Inflammatory macrophage treated with lipopolysaccharide for 4 hours (primary cell): ENCODE measurements around the gene PXN.
A peak's percentile ranks its signal among the peaks of the same experiment; 100 is the strongest.

ENCODE experiments used
- DNase-seq: peaks from one replicate; pipeline ENCODE4 v3.0.0-alpha.2; 2020

Gene PXN

DNA sequence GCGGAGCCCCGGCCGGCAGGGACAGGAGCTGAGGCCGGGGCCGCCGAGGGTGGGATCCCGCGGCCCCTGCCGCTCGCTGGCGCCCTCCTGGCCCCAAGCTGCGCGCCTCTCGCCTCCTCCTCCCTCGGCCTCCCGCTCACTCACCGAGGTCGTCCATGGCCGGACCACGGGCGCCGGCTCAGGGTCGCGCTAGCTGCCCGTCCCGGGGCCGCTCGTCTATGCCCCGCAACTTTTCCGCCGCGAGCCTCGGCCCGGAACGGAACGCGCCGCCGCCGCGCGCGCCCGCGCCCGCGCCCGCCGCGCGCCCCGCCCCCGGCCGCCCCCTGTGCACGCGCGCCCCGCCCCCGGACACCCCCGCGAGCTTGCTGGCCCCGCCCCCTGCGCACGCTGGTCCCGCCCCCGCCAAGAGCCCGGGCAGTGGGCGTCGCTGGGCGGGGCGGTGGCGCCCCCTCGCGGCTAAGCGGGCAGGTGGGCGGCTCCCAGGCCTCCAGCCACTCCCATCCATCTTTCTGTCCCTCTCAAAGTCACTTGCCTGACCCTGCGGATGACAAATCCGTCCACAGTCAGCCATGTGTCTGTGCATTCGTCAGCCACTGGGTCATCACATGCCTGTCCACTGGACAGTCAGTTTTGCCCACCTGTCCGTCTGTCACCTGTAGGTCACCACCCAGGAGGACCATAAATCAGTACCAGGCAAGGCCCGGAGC, at the start of gene PXN:
PXN (minus strand) TSS at position 258 of the 707 bp plus-strand sequence; CDS start at position 157, 101 bp downstream.
- peak; percentile 79 for DNase-seq

DNA sequence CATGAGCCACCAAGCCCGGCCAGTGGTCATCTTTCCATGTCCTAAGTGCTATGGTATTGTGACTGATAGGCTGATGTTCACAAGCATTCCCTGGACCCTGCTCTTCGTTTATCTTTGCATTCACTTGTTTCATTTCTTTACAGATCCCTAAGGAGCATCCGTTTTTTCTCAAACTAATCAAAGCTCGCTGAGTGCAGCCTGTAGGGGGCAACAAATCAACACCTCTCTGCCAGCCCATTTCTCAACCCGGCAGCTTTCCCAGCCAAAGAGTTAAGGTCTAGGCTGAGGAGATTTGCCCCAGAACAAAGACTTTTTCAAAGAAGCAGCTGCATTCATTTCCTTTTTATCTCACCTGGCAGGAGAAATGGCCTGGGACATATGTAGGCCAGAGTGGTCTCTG, 48.7 kb upstream of the PXN start:
- DNase-seq, result no peak

DNA sequence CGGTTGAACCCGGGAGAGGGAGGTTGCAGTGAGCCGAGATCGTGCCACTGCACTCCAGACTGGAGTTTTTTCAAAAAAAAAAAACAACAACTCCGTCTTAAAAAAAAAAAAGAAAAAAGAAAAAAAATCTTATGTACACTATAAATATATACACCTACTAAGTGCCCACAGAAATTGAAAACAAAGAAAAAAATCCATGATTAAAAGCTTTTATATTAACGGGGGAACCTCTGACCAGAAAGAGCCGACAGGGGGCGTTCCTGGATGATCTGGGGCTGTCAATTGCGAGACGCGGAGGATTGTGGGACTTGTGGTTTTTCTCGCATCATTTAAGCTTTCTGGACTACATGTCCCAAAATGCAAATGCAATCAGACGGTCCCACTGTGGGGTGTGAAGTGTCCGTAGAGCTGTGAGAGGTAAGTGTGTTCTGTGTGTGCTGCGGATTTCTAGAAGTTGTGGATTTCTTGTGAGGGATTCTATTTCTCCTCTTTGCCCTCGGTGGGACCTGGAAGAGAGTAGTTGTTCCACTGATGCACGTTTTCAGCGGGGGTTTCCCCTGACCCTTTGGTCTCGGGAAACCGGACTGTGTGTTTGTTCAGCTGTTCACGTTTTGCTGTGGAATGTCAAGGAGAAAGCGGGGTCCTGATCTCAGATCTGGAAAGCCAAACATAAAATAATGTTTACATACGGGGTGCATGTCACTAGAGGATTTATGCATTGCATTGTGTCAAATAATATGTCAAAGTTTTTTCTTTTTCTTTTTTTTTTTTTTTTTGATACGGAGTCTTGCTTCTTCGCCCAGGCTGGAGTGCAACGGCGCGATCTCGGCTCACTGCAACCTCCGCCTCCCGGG, 36.7 kb upstream of the PXN start, which contains the start of gene SIRT4:
SIRT4 (plus strand) TSS at position 360 of the 854 bp plus-strand sequence. CDS start 1,241 bp downstream, outside the sequence.
- peak; percentile 95 for DNase-seq

DNA sequence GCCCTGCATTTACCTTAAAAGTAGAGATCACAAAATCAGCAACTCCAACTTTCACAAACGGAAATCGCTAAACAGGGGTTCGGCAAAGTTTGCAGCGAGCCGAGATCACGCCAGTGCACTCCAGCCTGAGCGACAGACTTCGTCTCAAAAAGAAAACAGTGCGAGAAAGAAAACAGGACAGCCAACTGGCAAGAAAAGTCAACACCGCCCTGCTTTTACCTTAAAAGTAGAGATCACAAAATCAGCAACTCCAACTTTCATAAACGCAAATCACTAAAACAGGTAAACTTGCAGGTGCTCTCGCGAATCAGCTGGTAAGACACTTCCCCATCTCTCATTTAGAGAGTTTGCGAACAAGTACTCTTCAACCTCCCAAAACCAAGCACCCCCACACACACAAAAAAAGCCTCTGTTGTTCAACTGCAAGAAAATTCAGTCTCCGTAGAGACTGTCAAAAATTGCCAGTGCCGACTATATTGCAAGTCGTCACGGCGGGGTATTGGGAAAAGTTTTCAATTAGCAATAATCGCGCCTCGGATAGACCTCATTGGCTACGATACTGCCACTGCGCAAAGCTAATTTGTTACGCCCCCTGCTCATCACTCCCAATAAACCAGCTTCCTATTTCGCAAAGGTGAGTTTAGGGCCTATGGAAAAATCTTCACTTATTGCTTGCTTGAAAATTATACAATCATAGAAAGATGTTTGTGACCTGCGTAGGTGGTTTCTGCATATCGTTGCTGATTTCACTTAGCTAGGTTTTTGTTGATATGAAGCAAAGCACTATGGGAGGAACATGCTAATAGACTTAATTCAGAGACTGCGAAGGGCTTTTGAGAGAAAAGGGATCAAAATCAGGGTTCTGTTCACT, 27.4 kb upstream of the PXN start, which contains the start of gene RNU4-1:
RNU4-1 (minus strand) TSS at position 577 of the 871 bp plus-strand sequence.
- DNase-seq, result peak; percentile 96

DNA sequence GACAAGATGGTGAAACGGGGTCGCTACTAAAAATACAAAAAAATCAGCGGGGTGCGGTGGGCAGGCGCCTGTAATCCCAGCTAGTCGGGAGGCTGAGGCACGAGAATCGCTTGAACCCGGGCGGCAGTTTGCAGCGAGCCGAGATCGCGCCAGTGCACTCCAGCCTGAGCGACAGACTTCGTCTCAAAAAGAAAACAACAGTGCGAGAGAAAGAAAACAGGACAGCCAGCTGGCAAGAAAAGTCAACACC, 26.8 kb upstream of the PXN start:
- DNase-seq, result no peak

DNA sequence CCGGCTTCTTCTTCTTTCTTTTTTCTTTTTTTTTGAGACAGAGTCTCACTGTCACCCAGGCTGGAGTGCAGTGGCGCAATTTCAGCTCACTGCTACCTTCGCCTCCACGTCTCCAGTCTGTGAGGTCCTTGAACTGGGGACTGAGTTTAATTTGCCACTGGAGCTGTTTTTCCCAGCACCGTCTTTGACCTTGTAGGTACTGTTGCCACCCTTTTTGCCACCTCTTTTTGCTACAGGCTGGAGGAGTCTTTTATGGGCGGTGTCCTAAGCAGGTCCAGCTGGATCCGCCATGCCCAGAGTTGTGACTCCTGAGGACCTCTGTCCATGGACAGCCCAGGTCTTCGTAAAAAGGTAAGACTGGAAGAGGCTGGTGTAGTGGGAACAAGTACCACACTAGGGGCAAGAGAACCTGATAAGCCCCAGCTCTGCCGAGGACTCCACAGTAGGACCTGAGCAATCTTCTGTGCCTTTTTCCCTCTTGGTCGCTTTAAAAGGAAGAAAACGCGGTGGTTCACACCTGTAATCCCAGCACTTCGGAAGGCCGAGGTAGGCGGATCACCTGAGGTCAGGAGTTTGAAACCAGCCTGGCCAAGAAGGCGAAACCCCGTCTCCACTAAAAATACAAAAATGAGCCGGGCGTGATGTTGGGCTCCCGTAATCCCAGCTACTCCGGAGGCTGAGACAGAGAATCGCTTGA, 25.2 kb upstream of the PXN start:
- DNase-seq, result peak; percentile 58

DNA sequence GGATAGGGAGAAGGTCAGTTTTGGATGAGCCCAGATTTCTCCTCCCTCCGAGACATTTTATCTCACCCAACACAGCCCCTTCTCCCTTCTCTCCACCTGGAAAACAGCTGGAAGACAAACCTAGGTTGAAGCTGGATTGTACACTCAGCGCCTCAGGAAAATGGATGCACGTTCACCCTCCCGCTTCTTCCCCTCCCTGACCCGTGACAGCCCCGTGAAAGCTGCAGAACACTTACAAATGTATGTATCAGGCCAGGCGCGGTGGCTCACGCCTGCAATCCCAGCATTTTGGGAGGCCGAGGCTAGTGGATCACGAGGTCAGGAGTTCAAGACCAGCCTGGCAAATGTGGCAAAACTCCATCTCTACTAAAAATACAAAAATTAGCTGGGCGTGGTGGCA, 22.0 kb upstream of the PXN start:
- DNase-seq, result no peak

DNA sequence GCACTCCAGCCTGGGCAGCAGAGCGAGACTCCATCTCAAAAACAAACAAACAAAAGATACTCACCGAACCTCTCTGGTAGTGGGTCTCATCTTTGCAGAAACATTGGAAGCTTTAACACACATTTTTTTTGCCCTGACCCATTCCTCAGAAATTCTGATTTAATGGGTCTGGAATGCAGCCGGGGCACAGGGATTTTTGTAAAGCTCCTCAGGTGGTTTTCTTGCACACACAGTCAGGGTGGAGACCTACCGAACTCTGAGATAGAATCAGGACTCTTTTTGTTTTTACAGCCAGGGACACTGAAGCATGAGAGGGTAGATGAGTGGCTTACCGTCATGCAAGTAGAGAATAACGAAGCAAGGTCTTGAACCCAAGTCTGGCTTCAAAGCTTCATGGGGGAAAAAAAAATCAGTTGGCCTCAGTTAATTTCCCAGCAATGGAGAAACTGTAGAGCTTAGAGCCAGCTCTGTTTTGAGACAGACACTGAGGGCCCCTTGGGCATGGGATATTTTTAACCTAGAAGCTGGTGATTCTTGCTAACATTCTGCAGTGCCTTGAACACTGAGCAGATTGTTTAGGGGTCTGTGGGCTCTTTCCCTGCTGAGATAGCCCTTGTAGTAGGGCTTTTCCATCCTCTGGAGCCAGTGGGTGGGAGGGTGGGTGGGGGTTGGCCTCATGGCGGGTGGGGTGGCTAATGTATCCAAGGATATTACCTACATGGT, 21.4 kb upstream of the PXN start:
- DNase-seq, result no peak

DNA sequence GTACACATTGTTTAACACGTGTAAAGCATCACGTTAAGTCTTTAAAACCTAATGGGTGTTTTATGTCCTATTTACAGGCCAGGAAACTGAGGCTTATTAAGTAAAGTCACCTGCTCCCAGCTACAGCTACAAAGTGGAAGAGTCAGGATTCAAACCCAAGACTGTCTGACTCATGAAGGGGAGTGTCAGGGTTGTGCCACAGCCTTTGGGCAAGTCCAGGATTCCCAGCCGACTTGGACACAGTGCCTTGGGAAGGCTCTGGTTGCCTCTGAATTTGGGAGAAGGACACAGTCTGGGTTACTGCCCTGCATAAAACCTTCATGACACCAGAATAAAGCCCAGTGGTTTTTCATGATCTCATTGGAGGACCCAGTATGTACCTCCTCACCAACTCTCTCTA, 18.9 kb upstream of the PXN start:
- no peak for DNase-seq

DNA sequence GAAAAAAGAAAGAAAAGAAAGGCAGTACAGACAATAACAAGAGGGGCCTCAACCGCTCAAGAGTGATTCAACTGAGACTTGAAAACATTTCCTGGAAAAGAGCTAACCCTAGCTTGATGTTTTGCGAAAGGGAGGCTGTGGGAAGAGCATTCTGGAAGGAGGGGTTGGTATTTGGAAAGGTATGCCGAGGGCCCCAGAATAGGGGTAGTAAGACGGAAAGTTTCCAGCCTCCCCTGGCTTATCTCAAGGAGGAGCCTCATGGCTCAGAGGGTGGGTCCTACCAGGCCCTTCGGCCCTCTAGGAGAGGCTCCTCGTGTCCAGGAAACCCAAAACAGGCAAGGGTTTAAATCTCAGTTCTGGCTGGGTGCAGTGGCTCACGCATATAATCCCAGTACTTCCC, 17.8 kb upstream of the PXN start:
- no peak for DNase-seq

DNA sequence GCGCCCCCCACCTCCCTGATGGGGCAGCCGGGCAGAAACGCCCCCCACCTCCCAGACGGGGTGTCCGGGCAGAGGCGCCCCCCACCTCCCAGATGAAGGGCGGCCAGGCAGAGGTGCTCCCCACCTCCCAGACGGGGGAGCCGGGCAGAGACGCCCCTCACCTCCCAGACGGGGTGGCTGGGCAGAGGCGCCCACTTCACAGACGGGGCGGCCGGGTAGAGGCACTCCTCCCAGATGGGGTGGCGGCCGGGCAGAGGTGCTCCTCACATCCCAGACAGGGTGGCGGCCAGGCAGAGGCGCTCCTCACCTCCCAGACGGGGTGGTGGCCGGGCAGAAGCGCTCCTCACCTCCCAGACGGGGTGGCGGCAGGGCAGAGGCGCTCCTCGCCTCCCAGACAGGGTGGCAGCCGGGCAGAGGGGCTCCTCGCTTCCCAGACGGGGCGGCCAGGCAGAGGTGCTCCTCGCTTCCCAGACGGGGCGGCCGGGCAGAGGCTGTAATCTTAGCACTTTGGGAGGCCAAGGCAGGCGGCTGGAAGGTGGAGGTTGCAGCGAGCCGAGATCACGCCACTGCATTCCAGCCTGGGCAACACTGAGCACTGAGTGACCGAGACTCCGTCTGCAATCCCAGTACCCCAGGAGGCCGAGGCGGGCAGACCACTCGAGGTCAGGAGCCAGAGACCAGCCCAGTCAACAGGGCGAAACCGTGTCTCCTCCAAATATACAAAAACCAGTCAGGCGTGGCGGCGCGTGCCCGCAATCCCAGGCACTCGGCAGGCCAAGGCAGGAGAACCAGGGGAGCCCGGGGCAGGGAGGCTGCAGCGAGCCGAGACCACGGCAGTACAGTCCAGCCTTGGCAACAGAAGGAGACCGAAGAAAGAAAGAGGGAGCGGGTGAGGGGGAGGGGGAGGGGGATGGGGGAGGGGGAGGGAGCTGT, 12.9 kb upstream of the PXN start:
- no peak for DNase-seq

DNA sequence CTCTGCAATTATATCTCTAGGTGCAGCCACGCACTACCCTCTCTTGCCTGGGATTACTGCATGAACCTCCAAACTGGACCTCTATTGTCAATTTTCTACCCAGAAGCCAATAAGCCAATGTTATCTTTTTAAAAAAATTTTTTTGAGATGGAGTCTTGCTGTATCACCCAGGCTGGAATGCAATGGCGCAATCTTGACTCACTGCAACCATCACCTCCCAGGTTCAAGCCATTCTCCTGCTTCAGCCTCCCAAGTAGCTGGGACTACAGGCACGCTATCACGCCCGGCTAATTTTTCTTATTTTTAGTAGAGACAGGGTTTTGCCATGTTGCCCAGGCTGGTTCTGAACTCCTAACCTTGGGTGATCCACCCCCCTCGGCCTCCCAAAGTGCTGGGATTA, 11.2 kb upstream of the PXN start:
- DNase-seq, result no peak

DNA sequence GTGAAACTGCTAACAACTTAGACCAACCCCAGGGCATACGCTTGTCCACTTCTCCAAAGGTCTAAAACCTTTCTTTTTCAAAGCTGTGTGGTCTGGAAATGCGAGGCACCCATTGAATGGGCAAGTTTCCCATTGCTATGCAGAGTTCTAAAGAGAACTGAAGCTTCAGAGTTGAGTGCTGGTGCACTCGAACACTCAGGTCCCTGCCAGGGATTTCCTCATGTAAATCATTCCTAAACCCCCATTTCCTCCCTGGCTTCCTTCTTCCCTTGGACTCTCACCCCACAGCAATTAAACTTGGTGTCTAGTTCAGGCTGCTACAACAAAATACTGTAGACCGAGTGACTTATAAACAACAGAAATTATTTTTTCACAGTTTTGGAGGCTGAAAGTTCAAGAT, 2.2 kb upstream of the PXN start:
- DNase-seq, result no peak

DNA sequence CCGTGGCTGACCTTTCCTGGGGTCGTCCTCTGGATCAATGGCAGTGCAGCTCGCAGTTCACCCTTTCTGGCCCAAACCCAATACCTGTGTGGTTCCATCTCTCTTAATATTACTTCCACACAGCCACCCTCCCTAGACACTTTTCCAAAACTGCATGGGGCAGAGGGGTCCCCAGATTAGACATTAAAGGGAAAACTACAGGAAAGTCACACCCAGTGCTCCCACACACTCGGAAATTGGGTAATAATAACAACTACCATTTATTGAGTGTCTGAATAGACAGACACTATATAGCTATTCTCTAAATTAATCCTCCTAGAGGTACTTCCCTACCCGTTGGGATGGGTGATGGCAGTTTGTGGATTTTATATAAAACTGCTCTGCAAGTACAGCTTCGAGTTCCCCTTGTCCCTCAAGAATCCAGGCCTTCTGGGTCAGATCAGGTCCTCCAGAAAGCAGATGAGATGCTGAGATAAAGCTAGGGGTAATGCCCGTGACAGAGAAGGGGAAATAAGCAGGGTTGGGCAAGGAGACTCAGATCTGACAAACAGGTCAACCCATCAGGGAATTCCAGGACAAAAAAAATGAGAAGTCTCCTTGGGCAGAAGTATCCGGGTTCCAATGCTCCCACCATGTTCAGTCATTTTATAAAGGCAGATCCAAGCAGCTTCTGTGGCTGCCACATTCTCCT, 795 bp upstream of the PXN start:
- peak; percentile 59 for DNase-seq

DNA sequence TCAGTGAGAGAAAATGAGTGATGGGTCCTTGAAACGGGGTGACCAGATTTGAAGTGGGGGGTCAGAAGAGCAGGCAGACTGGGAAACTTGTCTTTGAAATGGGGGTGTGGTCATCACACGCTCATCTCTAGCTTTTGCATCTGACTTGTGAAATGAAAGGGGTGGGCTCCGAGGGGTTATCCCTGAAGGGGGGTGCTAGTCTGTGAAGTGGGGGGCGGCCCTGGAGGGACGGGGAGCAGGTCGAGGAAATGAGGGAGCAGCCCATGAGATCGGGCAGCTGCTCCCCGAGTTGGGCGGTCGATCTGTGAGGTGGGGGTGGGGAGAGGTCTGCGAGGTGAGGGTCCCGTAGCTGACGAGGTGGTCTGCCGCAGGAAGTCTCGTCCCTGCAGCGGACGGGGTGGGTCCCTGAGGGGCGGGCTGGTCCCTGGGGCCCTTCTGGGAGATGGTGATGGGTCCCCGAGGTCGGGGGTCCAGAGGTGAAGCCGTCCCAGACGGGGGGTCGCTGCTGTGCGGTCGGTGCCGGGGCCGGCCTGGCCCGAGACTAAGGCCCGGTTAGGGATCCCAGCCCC, 542 bp downstream of the PXN start:
- no peak for DNase-seq

DNA sequence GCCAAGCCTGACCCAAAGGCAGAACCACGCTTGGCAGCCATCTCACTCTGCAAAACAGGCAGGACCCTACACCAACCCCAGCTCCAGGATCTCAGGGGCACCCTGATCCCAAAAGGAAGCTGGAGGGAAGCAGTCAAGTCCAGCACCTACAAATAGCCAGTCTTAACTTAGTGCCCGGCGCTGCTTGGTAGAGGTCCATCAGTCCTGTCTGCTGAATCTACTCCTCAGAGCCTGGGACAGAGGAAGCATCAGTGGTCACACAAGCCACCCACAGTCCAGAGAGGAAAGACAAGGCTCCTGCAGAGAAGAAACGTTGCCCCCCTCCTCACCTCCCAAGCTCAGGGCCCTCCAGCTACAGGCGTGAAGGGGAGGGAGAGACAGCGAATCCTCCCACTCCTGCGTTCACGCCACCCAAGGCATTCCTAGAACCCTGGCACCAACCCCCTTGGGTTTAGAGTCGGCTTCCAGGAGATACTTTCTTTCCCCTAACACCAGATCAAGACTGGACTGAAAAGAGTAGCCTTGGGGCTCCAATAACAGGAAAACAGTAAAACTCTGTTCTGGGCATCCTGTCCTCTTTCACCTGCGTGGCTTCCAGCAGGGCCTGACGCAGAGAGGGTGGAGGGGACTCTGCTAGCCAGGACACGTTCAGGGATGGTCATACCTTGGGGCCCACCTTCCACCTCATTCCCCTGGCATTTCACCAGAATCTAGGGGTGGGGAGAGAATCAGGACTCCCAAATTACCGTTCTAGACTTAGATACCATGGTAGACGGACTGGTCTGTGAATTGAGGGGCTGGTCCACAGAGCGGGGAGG, 1.2 kb downstream of the PXN start:
- DNase-seq, result no peak

DNA sequence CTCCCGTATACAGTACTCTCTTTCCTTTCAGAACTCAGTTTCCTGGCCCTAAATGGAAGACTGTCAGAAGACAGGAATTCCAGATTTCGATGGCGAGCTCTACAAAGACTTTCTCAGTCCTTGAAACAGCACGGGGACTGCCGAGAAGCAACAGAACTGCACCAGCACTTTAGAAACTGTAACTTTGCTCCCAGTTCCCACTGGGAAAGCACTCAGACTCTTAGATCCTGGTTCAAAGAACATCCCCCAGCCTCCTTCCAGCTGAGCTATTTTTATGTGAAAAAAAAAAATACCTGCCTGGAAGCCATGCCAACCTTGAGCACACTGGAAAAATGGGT, 1.8 kb downstream of the PXN start:
- DNase-seq, result no peak

DNA sequence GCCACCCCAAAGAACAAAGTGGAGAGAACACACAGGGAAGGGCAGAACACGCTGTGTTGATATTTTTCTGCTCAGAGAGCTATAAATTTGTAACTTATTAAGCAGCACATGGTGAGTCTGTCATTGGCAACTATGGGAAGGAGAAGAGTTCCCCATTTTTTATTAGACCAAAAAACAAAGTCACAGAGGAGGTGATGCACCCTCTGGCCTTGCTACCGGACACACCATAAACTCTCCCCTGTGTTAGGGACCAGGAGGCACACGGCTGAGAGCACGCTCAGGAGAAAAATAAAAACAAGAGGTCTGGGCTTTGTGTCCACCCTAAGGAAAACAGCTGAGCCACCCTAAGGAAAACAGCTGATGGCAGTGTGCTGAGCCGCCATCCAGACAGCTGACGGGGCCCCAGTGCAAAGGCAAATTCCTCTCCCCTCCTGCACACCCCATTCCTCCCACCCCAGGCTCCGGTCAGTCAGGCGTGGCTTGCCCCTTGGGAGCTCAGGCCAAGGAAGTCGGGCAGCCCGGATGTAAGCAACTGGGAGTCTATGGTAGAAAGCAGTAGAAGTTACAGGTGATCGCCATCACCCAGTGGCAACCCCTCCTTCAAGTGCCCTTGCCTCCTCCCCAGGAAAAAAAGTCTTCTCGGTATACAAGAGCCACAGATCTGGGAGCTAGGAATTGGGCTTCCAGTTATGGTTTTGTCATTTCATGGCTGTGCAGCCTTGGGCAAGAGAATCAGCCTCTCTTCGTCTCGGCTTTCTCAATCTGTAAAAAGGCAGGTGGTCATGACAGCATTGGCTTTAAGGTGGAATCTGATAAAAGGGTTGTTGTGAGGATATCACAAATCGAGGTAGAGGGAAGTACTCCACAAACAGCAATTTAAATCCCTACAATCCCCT, 2.4 kb downstream of the PXN start:
- peak; percentile 53 for DNase-seq
